Ovary (tissue), 10 donors: ENCODE measurements around the gene MGP. TPM values are rescaled to one million over a fixed set of nuclear protein-coding genes. Genes with fewer than 3 reads are reported as not detected.

Experiments used
- DNase-seq, 5 donors: peaks; one replicate each; pipeline ENCODE4 v3.0.0-alpha.2; 2019 to 2020
- H3K27ac ChIP-seq, 2 donors: fragments of 200-600 bp; one replicate each; pipeline versions ENCODE4 v1.5.1 to v1.8.0; 2019 to 2022
- H3K27me3 ChIP-seq: fragments of 200-600 bp; one replicate; pipeline ENCODE4 v1.8.0; 2022
- H3K36me3 ChIP-seq: fragments of 200-600 bp; sonication (generic); one replicate; pipeline ENCODE4 v1.5.1; 2019
- H3K4me1 ChIP-seq: one replicate; pipeline ENCODE4 v1.8.1; 2013; ENCODE audit warnings: mild to moderate bottlenecking, moderate library complexity; ENCODE audit not compliant: insufficient read depth
- H3K4me3 ChIP-seq: fragments of 200-600 bp; sonication (generic); one replicate; pipeline ENCODE4 v1.5.1; 2017
- H3K9me3 ChIP-seq, 2 donors: fragments of 200-600 bp in 1 of 2; sonication (generic) in 1 of 2; one replicate each; pipeline versions ENCODE4 v1.5.1 to v1.8.1; 2013 to 2019; ENCODE audit warnings: mild to moderate bottlenecking in 1 of 2, moderate library complexity in 1 of 2
- CTCF ChIP-seq, 3 donors: fragments of 450-650 bp in 2 of 3; fragments of 200-600 bp in 1 of 3; IDR thresholded peaks; one replicate each; pipeline versions ENCODE4 v1.5.1 to v1.8.0; 2016 to 2022; ENCODE audit warnings: antibody characterized with exemption in 3 of 3, mild to moderate bottlenecking in 1 of 3
- EP300 ChIP-seq: sonication (generic); formaldehyde crosslinking; IDR thresholded peaks from one replicate; pipeline ENCODE4 v1.6.1; 2017; ENCODE audit warnings: antibody characterized with exemption
- POLR2A ChIP-seq: fragments of 450-650 bp; IDR thresholded peaks from one replicate; pipeline ENCODE4 v1.6.1; 2017; ENCODE audit warnings: antibody characterized with exemption, mild to moderate bottlenecking, moderate library complexity
- WGBS, 3 donors: extraction: QIAGEN DNeasy Blood & Tissue Kit in 1 of 3; methylation state at CpG; one replicate each; pipeline versions ENCODE4 v1.1.5 to v1.1.7; 2013 to 2017; 5-methylcytosine and 5-hydroxymethylcytosine counted together
- intact Hi-C, 4 donors: fragments of 100-400 bp; cut with DNase I; formaldehyde crosslinking; loops; one replicate each; pipeline versions ENCODE4 v1.11.0 to v1.15.1; 2022 to 2023
- long read RNA-seq, 3 donors: library from polyadenylated mRNA in 2 of 3; unstranded in 2 of 3; transcript quantifications; one replicate each; pipeline ENCODE4 v2.0.0 and lab custom pipeline, GENCODE V29; 2021 to 2026
- polyA plus RNA-seq, 2 donors: library from polyadenylated mRNA; stranded (reverse); fragments of 200-250 nt in 1 of 2; fragments of 350-450 nt in 1 of 2; fragmentation: Illumina TruSeq in 1 of 2; extraction: RNeasy Lipid Tissue Mini Kit (QIAGEN cat#74804) in 1 of 2; gene quantifications; one replicate each; pipeline ENCODE4 v1.2.3, GENCODE V29; 2013 to 2014
- total RNA-seq, 7 donors: library from RNA; depleted of rRNA in 2 of 7; stranded (reverse); fragments of >200 nt in 2 of 7; fragmentation: NEBNext Ultra II Directional in 3 of 7; extraction: Animal tissue kit (Norgen Biotek cat#: 25700) in 3 of 7; gene quantifications; one replicate each; pipeline versions ENCODE4 v1.1.0 to v1.2.4, GENCODE V29; 2016 to 2023
- donor health status: DM: no; HTN: no; CAD: no; lungs with moderate emphysema.
- donor health status: DM: no; HTN: no; CAD: no.
- donor health status: Bipolar disorder and iron deficiency.
- donor health status: DM: yes; HTN: yes; CAD: no.
- donor health status: DM: no; HTN: no; CAD: no.
- donor health status: DM: yes; HTN: yes; CAD: no.

MGP gene
- total RNA-seq (1,000 to 10,000 TPM in 1 of 7 donors, 100 to 1,000 TPM in 6; 109 to 1,029 (median 431) TPM), polyA plus RNA-seq (1,000 to 10,000 TPM in 1 of 2 donors, 100 to 1,000 TPM in 1; 259 to 2,243 TPM)
- long read RNA-seq, donor 1, transcript MGP-203 (4 exons, 1,405 nt) = major isoform, 67 of 79 reads
- long read RNA-seq, donor 1, partial matches to known transcripts = 4 of 79 reads
- long read RNA-seq, donor 1, other reads (novel, unspliced or antisense) = 6 of 79 reads
- long read RNA-seq, donor 2, transcript MGP-203 (4 exons, 1,405 nt) = major isoform, 29 of 29 reads
- long read RNA-seq, donor 2, partial matches to known transcripts = 0 of 29 reads
- long read RNA-seq, donor 2, other reads (novel, unspliced or antisense) = 0 of 29 reads
- long read RNA-seq, donor 3, transcript MGP-203 (4 exons, 1,405 nt) = major isoform, 218 of 227 reads
- long read RNA-seq, donor 3, partial matches to known transcripts = 1 of 227 reads
- long read RNA-seq, donor 3, other reads (novel, unspliced or antisense) = 8 of 227 reads

GRCh38 chr12:14885718-14886221 is at the start of gene MGP:
Gene MGP (minus strand): TSS chr12:14885854. CDS start chr12:14885791, 63 bp downstream.
- peaks cover 10% of the 10 kb centered on the region for H3K4me1 ChIP-seq
- no peaks in the 10 kb centered on the region for H3K36me3 ChIP-seq
- DNase-seq = peak in 4 of 5 donors; percentile 44 to 61 (median 49)
- TF ChIP-seq POLR2A (peak; percentile 47), CTCF (IDR thresholded peaks at IDR 0.05) (no peak), EP300 (no peak)
- peak within 1 kb of the TSS; percentile 37 for H3K4me3 ChIP-seq
- H3K27ac ChIP-seq = peak within 1 kb of the TSS; percentile 72 to 74
- no peaks in the 10 kb centered on the region for H3K9me3 ChIP-seq
- WGBS, 3 donors = 5 to 6% (median 5%) methylated on average over 6 of the region's 6 CpGs
- intact Hi-C loops = loop anchor here in 2 of 4 donors (5.0 to 10.0 kb wide), 2 partner anchors 38 to 111 kb away; a partner anchor contains a TSS
- H3K27me3 ChIP-seq = no peaks in the 10 kb centered on the region

GRCh38 chr12:14935031-14935430 is 49.4 kb upstream of the MGP start:
- no peak for TF ChIP-seq CTCF (IDR thresholded peaks at IDR 0.05)
- no peak for TF ChIP-seq EP300
- TF ChIP-seq POLR2A = no peak

GRCh38 chr12:14934511-14934910 is 48.9 kb upstream of the MGP start:
- H3K27ac ChIP-seq = no peak overlapping the region
- intact Hi-C loops = loop anchor here in 1 of 4 donors (10.0 kb wide), 1 partner anchor 50 kb away; no protein-coding TSS in a partner anchor
- 92 to 99% (median 98%) methylated on average over 2 of the region's 2 CpGs for WGBS, 3 donors

More at GRCh38 chr12:14935031-14935430, 49.4 kb upstream of the MGP start:
- no peak for DNase-seq
- Histone ChIP-seq H3K27me3 (no peaks in the 10 kb centered on the region), H3K9me3 (no peaks in the 10 kb centered on the region), H3K36me3 (no peaks in the 10 kb centered on the region), H3K4me1 (no peaks in the 10 kb centered on the region), H3K27ac (no peak overlapping the region), H3K4me3 (no peak overlapping the region)
- intact Hi-C loops = loop anchor here in 1 of 4 donors (10.0 kb wide), 1 partner anchor 50 kb away; no protein-coding TSS in a partner anchor
- 27 to 41% (median 39%) methylated on average over 4 of the region's 4 CpGs for WGBS, 3 donors

More at GRCh38 chr12:14934511-14934910, 48.9 kb upstream of the MGP start:
- TF ChIP-seq EP300 = no peak
- TF ChIP-seq POLR2A = no peak
- TF ChIP-seq CTCF (IDR thresholded peaks at IDR 0.05) = no peak
- DNase-seq = no peak
- Histone ChIP-seq H3K9me3 (no peaks in the 10 kb centered on the region), H3K4me1 (no peaks in the 10 kb centered on the region), H3K4me3 (no peak overlapping the region), H3K36me3 (no peaks in the 10 kb centered on the region), H3K27me3 (no peaks in the 10 kb centered on the region)
